ENCODE data around the gene POLD4.

DNA sequence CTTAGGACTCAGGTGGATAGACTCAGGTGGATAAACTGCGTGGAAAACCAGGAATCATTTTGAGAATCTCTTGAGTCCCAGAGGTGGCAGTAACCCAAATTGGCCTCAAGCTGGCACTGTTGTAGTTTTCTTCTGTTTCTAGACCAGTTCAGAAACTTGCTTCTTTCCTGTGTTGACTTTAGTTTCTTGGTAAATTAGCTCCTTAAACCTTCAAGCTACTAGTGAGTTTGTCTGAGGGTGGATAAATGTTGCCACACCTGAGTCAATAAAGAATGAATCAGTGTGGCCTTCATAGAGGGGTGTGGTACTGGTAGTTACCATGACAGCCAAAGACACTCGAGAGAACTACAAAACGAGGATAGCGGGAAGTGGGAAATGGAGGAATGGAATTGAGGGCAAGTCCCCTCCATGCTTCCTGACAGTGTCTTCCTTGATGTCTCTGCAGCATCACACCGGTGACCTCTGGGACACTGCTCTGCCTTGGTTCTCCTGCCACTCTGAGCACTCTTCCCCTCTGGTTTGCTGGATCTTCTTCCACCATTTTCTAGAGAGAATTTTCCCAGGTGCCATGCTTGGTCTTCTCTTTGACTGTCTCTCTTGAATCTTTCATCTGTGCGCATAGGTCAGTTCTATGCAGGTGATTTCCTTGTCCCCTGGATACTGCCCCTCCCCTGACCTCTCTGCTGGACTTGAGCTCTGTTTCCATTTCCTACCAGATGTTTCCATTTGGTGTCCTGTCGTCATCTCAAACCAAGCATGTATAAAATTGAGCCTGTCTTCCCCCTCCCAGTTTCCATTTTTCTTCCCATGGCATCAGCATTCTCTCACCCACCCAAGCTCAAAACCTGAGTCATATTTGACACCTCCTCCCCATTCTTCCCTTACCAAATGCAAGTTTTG is 7.2 kb downstream of the POLD4 start:
- TF ChIP-seq EP300 (IDR thresholded peaks at IDR 0.05) (no peak), POLR2A (IDR thresholded peaks at IDR 0.05) (no peak), CTCF (IDR thresholded peaks at IDR 0.05) (peak in 2 of 4 experiments; percentile 36), POLR2AphosphoS5 (IDR thresholded peaks at IDR 0.05) (no peak)
